Measurements from ENCODE around the gene EXOC3L2.

DNA sequence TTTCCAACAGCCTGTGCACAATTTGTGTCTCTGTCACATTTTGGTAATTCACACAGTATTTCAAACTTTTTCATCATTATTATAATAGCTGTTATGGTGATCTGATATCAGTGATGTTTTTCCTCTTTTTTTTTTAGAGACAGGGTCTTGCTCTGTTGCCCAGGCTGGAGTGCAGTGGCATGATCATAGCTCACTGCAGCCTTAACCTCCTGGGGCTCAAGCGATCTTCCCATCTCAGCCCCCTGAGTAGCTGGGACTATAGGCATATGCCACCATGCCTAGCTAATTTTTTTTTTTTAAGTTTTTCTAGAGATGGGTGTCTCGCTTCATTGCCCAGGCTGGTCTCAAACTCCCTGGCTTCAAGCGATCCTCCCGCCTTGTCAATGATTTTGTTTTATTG, 11.6 kb upstream of the EXOC3L2 start:
- TF ChIP-seq POLR2AphosphoS5 (IDR thresholded peaks at IDR 0.05; ENCODE audit: low read depth, low read length) (no peak), TAF1 (IDR thresholded peaks at IDR 0.05; ENCODE audit: borderline replicate concordance, insufficient read depth, low read length) (no peak), SIN3A (IDR thresholded peaks at IDR 0.05; ENCODE audit: borderline replicate concordance, insufficient read depth, low read length) (no peak), REST (IDR thresholded peaks at IDR 0.05; ENCODE audit: insufficient read depth in 1 of 2, low read depth in 2 of 2, low read length in 2 of 2) (no peak)

Data from PFSK-1 (cell line).